Measurements from ENCODE around the gene RUNX2. TPM values are rescaled to one million over a fixed set of nuclear protein-coding genes. Genes with fewer than 3 reads are reported as not detected.
A peak's percentile ranks its signal among the peaks of the same experiment; 100 is the strongest.

RUNX2 gene
- total RNA-seq, 1 donor from 2014 or later = 3.7 TPM

DNA sequence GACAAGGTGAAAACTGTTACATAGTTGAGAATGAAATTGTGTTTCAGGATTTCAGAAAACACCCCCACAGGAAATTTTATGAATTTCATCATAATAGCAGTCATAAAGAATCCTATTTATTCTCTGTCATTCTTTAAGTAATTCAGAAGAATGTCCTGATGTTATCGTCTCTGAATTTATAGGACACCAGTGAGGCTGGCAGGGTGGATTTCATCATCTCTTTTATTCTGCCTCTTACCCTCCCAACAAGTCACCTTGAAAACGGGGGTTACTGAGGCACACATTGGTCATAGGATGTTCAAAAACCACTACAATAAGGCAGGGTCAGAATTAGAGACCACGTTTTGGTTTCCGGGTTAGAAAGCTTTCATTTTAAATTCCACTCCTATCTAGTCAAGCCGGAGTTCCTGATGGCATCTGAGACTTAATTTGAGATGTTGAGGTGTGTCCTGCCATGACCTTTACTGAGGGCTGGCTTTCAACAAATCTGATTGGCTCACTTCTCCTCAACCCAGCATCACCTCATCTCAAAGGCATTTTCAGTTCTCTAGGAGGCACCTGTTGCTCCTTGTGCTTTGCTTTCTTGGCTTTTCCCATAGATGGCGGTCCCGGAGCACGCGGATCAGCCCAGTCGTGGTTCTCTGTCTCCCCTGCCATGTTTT, 280.3 kb downstream of the RUNX2 start:
- H3K9me3 ChIP-seq = peaks cover 6% of the 10 kb centered on the region
- ATAC-seq = no peak
- no peak for DNase-seq
- H3K36me3 ChIP-seq = no peaks in the 10 kb centered on the region
- H3K27ac ChIP-seq = no peak overlapping the region
- TF ChIP-seq, protein P1, sequence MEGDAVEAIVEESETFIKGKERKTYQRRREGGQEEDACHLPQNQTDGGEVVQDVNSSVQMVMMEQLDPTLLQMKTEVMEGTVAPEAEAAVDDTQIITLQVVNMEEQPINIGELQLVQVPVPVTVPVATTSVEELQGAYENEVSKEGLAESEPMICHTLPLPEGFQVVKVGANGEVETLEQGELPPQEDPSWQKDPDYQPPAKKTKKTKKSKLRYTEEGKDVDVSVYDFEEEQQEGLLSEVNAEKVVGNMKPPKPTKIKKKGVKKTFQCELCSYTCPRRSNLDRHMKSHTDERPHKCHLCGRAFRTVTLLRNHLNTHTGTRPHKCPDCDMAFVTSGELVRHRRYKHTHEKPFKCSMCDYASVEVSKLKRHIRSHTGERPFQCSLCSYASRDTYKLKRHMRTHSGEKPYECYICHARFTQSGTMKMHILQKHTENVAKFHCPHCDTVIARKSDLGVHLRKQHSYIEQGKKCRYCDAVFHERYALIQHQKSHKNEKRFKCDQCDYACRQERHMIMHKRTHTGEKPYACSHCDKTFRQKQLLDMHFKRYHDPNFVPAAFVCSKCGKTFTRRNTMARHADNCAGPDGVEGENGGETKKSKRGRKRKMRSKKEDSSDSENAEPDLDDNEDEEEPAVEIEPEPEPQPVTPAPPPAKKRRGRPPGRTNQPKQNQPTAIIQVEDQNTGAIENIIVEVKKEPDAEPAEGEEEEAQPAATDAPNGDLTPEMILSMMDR (IDR thresholded peaks at IDR 0.05) = no peak
- intact Hi-C loops (cut with DNase I) = no loop called here
- H3K4me1 ChIP-seq = no peaks in the 10 kb centered on the region
- no peak overlapping the region for H3K4me3 ChIP-seq
- no peaks in the 10 kb centered on the region for H3K27me3 ChIP-seq (ENCODE audit: low read depth)

- TF ChIP-seq, protein P1 (IDR thresholded peaks at IDR 0.05) = no peak
- H3K4me1 ChIP-seq = no peaks in the 10 kb centered on the region
- no peaks in the 10 kb centered on the region for H3K27me3 ChIP-seq (ENCODE audit: low read depth)
- intact Hi-C loops (cut with DNase I) = no loop called here
- DNase-seq = peak; percentile 49
- ATAC-seq = peak; percentile 60 to 78
- H3K36me3 ChIP-seq = no peaks in the 10 kb centered on the region
- no peak overlapping the region for H3K27ac ChIP-seq
- H3K4me3 ChIP-seq = no peak overlapping the region
- H3K9me3 ChIP-seq = no peaks in the 10 kb centered on the region
These were observed 281.1 kb downstream of the RUNX2 start for GRCh38 chr6:45609141-45609638.

DNA sequence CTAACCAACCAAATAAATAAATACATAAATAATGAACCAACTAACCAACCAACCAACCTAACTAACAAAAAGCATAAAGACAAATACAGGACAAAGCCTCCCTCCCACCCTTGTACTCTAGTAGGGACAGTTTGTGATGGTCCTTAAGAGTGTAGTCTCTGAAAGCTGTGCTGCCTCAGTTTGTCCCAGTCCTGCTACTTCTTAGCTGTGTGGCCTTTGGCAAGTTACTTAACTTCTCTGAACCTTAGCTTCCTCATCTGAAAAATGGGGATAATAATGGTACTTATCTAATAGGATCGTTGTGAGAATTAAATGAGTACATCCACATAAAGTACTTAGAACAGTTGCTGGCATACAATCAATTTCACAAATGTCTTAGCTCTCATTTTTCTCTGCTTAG, 282.2 kb downstream of the RUNX2 start:
- Histone ChIP-seq H3K27ac (no peak overlapping the region), H3K4me3 (no peak overlapping the region)
- intact Hi-C loops (cut with DNase I) = no loop called here

GRCh38 chr6:45610832-45611231, 282.7 kb downstream of the RUNX2 start:
- no peaks in the 10 kb centered on the region for H3K9me3 ChIP-seq
- intact Hi-C loops (cut with DNase I) = no loop called here
- TF ChIP-seq, protein P1 (IDR thresholded peaks at IDR 0.05) = no peak
- H3K27ac ChIP-seq = no peak overlapping the region
- H3K27me3 ChIP-seq (ENCODE audit: low read depth) = no peaks in the 10 kb centered on the region
- no peak for DNase-seq
- no peak for ATAC-seq
- no peaks in the 10 kb centered on the region for H3K4me1 ChIP-seq
- no peaks in the 10 kb centered on the region for H3K36me3 ChIP-seq
- H3K4me3 ChIP-seq = no peak overlapping the region

More for the DNA sequence above, 282.2 kb downstream of the RUNX2 start:
- DNase-seq (no peak), ATAC-seq (no peak)
- no peaks in the 10 kb centered on the region for H3K9me3 ChIP-seq
- TF ChIP-seq, protein P1 (IDR thresholded peaks at IDR 0.05) = no peak
- H3K4me1 ChIP-seq = no peaks in the 10 kb centered on the region
- no peaks in the 10 kb centered on the region for H3K36me3 ChIP-seq
- no peaks in the 10 kb centered on the region for H3K27me3 ChIP-seq (ENCODE audit: low read depth)

DNA sequence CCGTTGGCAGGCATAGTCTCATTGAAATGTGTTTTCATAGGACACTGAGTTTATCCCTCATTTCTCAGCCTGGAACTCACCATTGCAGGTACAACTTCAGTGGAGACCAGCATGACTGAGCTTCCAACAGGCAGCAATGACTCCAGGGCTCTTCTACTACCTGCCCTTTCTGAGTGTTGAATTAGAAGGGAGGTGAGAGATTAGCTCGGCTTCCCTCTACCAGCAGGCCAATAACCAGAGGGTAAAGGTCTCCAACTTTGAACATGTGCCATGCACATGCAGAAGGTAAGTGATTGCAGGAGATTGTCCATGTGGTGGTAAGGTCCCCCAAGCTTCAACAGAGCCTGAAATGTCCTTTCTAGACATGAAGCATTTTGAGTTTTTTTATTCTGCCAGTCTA, 283.4 kb downstream of the RUNX2 start:
- Histone ChIP-seq H3K27ac (no peak overlapping the region), H3K27me3 (ENCODE audit: low read depth) (no peaks in the 10 kb centered on the region), H3K4me1 (no peaks in the 10 kb centered on the region), H3K36me3 (no peaks in the 10 kb centered on the region), H3K9me3 (no peaks in the 10 kb centered on the region), H3K4me3 (no peak overlapping the region)
- TF ChIP-seq, protein P1 (IDR thresholded peaks at IDR 0.05) = no peak
- intact Hi-C loops (cut with DNase I) = no loop called here
- DNase-seq (no peak), ATAC-seq (no peak)

All from lower lobe of right lung (tissue), 2 donors.